A673 (cell line): ENCODE data around the gene PACRG. TPM values are rescaled to one million over a fixed set of nuclear protein-coding genes. Genes with fewer than 3 reads are reported as not detected.

Source experiments
- BruUV-seq: library from RNA; stranded (reverse); fragments of 400-500 nt; replicated peaks from 2 replicates; lab custom pipeline; 2021; lab: Mats Ljungman, UMichigan
- CTCF ChIA-PET: fragments of 300-600 bp; sonication (Branson Sonifier 250); formaldehyde crosslinking; loops from one replicate; lab custom pipeline; 2022; ENCODE audit warnings: antibody characterized with exemption; lab: Charles Lee
- POLR2A ChIA-PET: fragments of 300-600 bp; sonication (Branson Sonifier 250); formaldehyde crosslinking; loops from one replicate; lab custom pipeline; 2022; ENCODE audit warnings: antibody characterized with exemption; ENCODE audit not compliant: low non-redundant PET; lab: Charles Lee
- DNase-seq: peaks from one replicate; pipeline ENCODE4 v3.0.0-alpha.2; 2015; ENCODE audit warnings: low spot score
- H3K27ac ChIP-seq: fragments of 200-600 bp; sonication (generic); 2 replicates; pipeline ENCODE4 v1.5.1; 2016; ENCODE audit warnings: mixed run types, low read depth, mild to moderate bottlenecking, mixed read lengths, antibody characterized with exemption, low read length; ENCODE audit not compliant: poor library complexity, severe bottlenecking
- H3K27me3 ChIP-seq: fragments of 200-600 bp; sonication (generic); replicated peaks from 2 replicates; pipeline ENCODE4 v1.6.1; 2017; ENCODE audit warnings: mixed run types, low read depth, mild to moderate bottlenecking, mixed read lengths, antibody characterized with exemption, low read length; ENCODE audit not compliant: insufficient read depth, poor library complexity
- H3K36me3 ChIP-seq: fragments of 200-600 bp; sonication (generic); 2 replicates; pipeline ENCODE4 v1.6.1; 2016; ENCODE audit warnings: mixed run types, mild to moderate bottlenecking, mixed read lengths, antibody characterized with exemption, low read length; ENCODE audit not compliant: insufficient read depth, poor library complexity, severe bottlenecking
- H3K4me1 ChIP-seq: fragments of 200-600 bp; sonication (generic); 2 replicates; pipeline ENCODE4 v1.6.1; 2017; ENCODE audit warnings: mixed run types, mild to moderate bottlenecking, mixed read lengths, antibody characterized with exemption, low read length; ENCODE audit not compliant: insufficient read depth, poor library complexity, severe bottlenecking
- H3K4me3 ChIP-seq: fragments of 200-600 bp; sonication (generic); 2 replicates; pipeline ENCODE4 v1.5.1; 2016; ENCODE audit warnings: low read depth, mixed run types, mild to moderate bottlenecking, mixed read lengths, low read length; ENCODE audit not compliant: poor library complexity, severe bottlenecking
- H3K9me3 ChIP-seq: fragments of 200-600 bp; sonication (generic); 2 replicates; pipeline ENCODE4 v1.6.1; 2016; ENCODE audit warnings: mixed run types, low read depth, mild to moderate bottlenecking, mixed read lengths, antibody characterized with exemption, low read length; ENCODE audit not compliant: poor library complexity, severe bottlenecking
- EZH2 ChIP-seq: fragments of 200-600 bp; sonication (generic); IDR thresholded peaks from 2 replicates; pipeline ENCODE4 v1.6.1; 2017; ENCODE audit warnings: borderline replicate concordance, low read depth, mild to moderate bottlenecking, mixed read lengths, antibody characterized with exemption, low read length; ENCODE audit not compliant: poor library complexity, severe bottlenecking
- intact Hi-C: fragments of 100-400 bp; cut with micrococcal nuclease; formaldehyde crosslinking; loops from one replicate; pipeline ENCODE4 v1.10.0; 2022; ENCODE audit not compliant: unreplicated experiment
- total RNA-seq: library from RNA; stranded (reverse); gene quantifications from 2 replicates; pipeline ENCODE4 v1.2.3, GENCODE V29; 2021
- TF ChIP-seq, protein P1 (sequence below): fragments of 300-800, 200-600 bp; sonication (generic); conservative IDR thresholded peaks from 2 replicates; pipeline ENCODE4 v1.5.1; 2017; ENCODE audit warnings: low read depth, mild to moderate bottlenecking, antibody characterized with exemption, low read length, moderate library complexity, mixed read lengths

Gene PACRG
- total RNA-seq, 1 experiment from 2014 or later: not detected

DNA sequence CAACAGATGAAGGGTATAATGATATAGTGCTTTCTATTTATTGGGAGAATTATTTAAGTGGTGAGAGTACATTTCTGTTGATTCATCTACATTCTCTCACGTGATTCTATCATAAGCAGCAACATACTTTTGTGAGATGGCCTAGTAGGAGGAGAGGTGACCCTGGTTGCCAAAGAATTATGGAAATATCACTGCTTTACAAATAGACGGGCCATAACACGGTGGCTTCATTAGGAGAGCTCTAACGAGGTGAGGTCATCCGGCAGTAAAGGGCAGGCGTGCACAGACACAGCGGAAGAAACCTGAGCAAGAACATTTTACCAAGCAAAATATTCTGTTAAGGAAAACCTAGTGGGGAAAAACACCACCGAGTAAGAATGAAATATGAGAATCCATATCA, 349.4 kb downstream of the PACRG start:
- BruUV-seq: no TSS peak
- DNase-seq: no peak
- H3K27ac ChIP-seq: no peak overlapping the region
- H3K36me3 ChIP-seq: no peaks in the 10 kb centered on the region
- H3K9me3 ChIP-seq: no peaks in the 10 kb centered on the region
- TF ChIP-seq EZH2: no peak
- TF ChIP-seq, protein P1, sequence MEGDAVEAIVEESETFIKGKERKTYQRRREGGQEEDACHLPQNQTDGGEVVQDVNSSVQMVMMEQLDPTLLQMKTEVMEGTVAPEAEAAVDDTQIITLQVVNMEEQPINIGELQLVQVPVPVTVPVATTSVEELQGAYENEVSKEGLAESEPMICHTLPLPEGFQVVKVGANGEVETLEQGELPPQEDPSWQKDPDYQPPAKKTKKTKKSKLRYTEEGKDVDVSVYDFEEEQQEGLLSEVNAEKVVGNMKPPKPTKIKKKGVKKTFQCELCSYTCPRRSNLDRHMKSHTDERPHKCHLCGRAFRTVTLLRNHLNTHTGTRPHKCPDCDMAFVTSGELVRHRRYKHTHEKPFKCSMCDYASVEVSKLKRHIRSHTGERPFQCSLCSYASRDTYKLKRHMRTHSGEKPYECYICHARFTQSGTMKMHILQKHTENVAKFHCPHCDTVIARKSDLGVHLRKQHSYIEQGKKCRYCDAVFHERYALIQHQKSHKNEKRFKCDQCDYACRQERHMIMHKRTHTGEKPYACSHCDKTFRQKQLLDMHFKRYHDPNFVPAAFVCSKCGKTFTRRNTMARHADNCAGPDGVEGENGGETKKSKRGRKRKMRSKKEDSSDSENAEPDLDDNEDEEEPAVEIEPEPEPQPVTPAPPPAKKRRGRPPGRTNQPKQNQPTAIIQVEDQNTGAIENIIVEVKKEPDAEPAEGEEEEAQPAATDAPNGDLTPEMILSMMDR: no peak
- POLR2A ChIA-PET: no interaction called here
- no peak overlapping the region for H3K4me3 ChIP-seq
- CTCF ChIA-PET: no interaction called here
- intact Hi-C loops: no loop called here
- H3K27me3 ChIP-seq: no peaks in the 10 kb centered on the region
- no peaks in the 10 kb centered on the region for H3K4me1 ChIP-seq

- Histone ChIP-seq H3K4me3 (no peak overlapping the region), H3K36me3 (no peaks in the 10 kb centered on the region), H3K27me3 (no peaks in the 10 kb centered on the region), H3K4me1 (no peaks in the 10 kb centered on the region), H3K9me3 (no peaks in the 10 kb centered on the region), H3K27ac (no peak overlapping the region)
- TF ChIP-seq, protein P1: no peak
- no peak for TF ChIP-seq EZH2
- BruUV-seq: no TSS peak
- intact Hi-C loops: no loop called here
- ChIA-PET POLR2A (no interaction called here), CTCF (no interaction called here)
- DNase-seq: no peak
Observed at GRCh38 chr6:163078712-163079111, 350.9 kb downstream of the PACRG start.

DNA sequence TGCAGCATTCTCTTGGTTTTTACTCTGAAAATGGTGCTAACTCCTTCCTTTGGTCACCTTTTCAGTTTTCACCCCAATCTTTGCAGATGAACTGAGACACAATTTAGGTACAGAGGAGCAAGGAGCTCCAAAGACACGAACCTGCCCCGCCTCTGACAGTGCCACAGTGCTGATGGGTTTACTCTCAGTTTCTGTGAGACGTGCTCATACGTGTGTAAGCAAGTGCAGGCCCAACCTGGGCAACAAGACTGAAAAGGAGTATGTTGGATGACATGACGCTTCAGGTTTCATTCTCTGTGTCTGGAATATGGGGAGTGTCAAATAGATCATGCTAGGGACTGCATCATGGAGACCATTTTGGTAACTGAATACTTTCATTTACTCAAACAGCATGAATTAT, 352.5 kb downstream of the PACRG start:
- CTCF ChIA-PET: no interaction called here

More for the DNA sequence above, 352.5 kb downstream of the PACRG start:
- H3K4me3 ChIP-seq: no peak overlapping the region
- H3K36me3 ChIP-seq: no peaks in the 10 kb centered on the region
- H3K27me3 ChIP-seq: no peaks in the 10 kb centered on the region
- POLR2A ChIA-PET: no interaction called here
- no peaks in the 10 kb centered on the region for H3K9me3 ChIP-seq
- intact Hi-C loops: no loop called here
- no TSS peak for BruUV-seq
- DNase-seq: no peak
- H3K4me1 ChIP-seq: no peaks in the 10 kb centered on the region
- H3K27ac ChIP-seq: no peak overlapping the region
- no peak for TF ChIP-seq EZH2
- TF ChIP-seq, protein P1: no peak
